HG02759 (cell line): Measurements from ENCODE around the gene ANO8.
"Not testable (repeated sequence)": the region's sequence is repeated elsewhere in the genome, so short reads cannot be mapped to it uniquely, and the experiment has no call there.

Source experiments
- ATAC-seq: cut with Tn5 transposase; IDR thresholded peaks from one replicate; pipeline ENCODE4 v1.9.1; 2021; ENCODE audit warnings: mild to moderate bottlenecking, moderate library complexity; ENCODE audit not compliant: unreplicated experiment

ANO8 gene

GRCh38 chr19:17294051-17294891, 40.4 kb downstream of the ANO8 start:
- no peak for ATAC-seq

- ATAC-seq = no peak
These were observed 41.0 kb downstream of the ANO8 start for GRCh38 chr19:17293605-17294004.

DNA sequence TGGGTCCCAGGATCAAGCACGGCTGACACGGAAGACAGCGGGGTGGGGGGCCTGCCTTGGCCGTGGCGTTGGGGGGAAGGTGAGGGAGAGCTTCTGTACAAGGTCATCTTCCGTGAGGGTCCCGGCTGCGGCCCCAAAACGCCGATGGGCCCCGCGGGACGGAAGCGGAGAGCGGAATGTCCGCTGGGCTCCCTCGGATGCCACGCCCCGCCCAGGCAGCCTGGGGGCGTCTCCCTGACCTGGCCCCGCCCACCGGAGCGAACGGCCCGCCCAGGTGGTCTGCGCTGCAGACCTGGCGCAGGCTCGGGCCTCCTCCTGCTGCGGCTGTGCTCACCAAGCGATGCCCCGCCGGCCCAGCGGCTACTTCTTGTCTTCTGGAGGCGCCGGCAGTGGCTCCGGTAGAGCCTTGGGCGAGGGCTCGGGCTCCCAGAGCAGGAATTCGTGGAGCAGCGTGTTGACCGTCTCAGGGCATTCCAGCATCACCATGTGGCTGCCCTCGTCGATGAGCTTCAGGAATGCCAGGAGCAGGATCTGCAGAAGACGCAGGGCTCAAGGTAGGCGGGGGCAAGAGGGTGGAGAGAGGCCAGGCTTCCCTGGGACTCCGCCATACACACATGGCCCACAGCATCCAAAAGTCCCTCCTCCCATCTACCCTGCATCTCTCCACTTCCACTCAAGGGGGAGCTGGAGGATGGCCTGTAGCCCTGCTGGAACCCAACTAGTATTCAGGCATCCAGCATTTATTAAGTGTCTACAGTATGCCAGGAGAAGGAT, 42.2 kb downstream of the ANO8 start:
- peak; percentile 84 for ATAC-seq

GRCh38 chr19:17289489-17289888, 45.2 kb downstream of the ANO8 start:
- ATAC-seq = no peak

GRCh38 chr19:17286752-17287151, 47.9 kb downstream of the ANO8 start:
- ATAC-seq = no peak

- no peak for ATAC-seq
These were observed 48.4 kb downstream of the ANO8 start for GRCh38 chr19:17286263-17286662.

- no peak for ATAC-seq
These were observed 49.1 kb downstream of the ANO8 start for GRCh38 chr19:17285415-17286135.

GRCh38 chr19:17283504-17283996, 51.1 kb downstream of the ANO8 start:
- ATAC-seq = no peak

GRCh38 chr19:17282488-17283125, 52.0 kb downstream of the ANO8 start:
- ATAC-seq = peak; percentile 74

DNA sequence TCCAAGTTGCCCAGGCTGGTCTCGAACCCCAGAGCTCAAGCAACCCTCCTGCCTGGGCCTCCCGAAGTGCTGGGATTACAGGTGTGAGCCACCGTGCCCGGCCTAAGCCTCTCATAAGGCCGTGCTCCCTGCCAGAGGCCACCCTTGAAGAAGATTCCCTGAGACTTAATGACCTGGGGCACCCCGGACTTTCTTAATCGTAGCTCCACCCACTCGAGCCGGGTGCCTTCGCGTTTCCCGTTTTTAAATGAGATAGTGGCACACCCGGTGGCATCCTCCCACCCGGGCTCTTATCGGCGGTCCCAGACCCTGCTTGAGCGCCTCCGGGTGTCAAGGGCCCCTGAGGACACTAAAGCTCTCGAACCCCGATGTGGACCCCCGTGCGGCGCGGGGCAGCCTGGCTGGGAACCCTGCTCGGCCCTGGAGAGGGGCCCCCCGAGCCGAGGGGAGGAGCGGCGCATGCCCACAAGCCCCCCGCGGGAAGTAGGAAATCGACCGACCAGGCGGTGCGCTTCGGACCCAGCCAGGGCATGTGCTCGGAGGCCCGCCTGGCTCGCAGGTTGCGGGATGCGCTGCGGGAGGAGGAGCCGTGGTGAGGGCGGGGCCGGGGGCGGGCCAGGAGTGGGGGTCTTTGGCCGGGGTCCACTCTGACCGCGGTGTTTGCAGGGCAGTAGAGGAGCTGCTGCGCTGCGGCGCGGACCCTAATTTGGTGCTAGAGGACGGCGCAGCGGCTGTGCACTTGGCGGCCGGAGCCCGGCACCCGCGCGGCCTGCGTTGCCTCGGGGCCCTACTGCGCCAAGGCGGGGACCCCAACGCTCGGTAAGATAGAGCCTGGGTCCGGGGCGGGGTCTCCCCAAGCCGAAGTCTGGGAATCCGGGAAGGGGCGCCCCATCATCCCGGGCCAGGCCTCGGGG, 53.0 kb downstream of the ANO8 start, which contains the start of gene ANKLE1:
TSS of gene ANKLE1 (plus strand) at position 511 of the 914 bp plus-strand sequence. CDS start at position 531, 20 bp downstream.
- ATAC-seq = peak; percentile 56

GRCh38 chr19:17279436-17279835, 55.2 kb downstream of the ANO8 start:
- ATAC-seq = no peak

- no peak for ATAC-seq
These were observed 59.0 kb downstream of the ANO8 start for GRCh38 chr19:17275441-17276175.

DNA sequence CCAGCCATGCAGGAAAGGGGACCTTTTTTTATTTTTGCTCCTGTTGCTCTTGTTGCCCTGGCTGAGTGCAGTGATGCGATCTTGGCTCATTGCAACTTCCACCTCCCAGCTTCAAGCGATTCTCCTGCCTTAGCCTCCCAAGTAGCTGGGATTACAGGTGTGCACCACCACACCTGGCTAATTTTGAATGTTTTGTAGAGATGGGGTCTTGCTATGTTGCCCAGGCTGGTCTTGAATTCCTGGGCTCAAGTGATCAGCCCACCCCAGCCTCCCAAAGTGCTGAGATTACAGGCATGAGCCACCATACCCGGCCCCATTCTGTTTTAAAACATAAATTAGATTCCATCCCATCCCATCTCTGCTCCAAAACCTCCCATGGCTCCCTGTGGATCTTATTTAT, 59.8 kb downstream of the ANO8 start:
- ATAC-seq = not testable (repeated sequence)
